GM21576 (cell line): ENCODE results near the gene MEX3C.

Source experiments
- ATAC-seq: cut with Tn5 transposase; IDR thresholded peaks from one replicate; pipeline ENCODE4 v1.9.1; 2021; ENCODE audit warnings: mild to moderate bottlenecking, moderate library complexity; ENCODE audit not compliant: unreplicated experiment

MEX3C gene

DNA sequence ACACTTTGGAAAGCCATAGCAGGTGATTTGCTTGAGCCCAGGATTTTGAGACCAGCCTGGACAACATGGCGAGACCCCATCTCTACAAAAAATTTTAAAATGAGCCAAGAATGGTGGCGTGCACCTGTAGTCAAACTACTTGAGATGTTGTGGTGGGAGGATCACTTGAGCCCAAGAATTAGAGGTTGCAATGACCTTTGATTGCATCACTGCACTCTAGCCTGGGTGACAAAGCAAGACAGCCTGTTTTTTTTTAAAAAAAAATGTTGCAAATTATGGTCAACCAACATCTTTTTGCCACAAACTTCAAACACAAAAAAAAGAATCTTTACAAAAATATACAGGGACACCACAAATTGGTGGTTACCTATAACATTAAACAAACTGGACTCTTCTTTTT is 40.3 kb downstream of the MEX3C start:
- no peak for ATAC-seq

GRCh38 chr18:51154431-51155063 is 42.9 kb downstream of the MEX3C start:
- ATAC-seq, result no peak

DNA sequence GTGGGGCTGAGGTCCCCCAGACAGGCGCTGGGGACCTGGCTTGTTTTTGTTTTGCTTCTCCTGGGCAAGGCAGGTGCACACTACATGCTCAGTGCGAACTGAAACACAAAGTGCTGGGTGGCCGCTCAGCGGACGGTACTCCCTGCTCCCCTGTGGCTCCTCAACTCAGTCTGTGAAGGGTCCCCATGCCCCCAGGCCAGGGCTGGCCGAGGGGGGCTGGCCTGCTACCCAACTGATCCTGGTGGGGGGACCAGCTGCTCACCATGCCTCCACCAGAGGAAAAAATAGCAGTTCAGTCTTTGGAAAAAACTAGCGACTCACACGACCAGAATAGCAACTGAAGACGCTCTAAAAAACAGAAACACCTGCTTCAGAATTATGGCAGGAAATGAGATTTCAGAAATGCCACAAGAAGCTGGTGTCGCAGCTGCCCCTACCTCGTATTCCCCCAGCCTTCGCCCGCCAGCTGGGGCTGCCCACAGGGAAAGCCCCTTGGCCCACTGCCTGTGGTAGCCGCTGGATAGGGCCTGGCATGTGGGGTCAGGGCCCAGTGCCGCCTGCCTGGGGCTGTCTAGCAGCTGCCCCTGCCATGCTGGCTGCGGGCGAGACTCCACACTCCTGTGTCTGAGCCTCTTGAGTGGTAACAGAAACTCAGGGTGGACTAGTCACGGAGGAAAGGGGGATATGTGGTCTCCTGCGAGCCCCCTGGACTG is 43.7 kb downstream of the MEX3C start:
- ATAC-seq, result peak; percentile 81

DNA sequence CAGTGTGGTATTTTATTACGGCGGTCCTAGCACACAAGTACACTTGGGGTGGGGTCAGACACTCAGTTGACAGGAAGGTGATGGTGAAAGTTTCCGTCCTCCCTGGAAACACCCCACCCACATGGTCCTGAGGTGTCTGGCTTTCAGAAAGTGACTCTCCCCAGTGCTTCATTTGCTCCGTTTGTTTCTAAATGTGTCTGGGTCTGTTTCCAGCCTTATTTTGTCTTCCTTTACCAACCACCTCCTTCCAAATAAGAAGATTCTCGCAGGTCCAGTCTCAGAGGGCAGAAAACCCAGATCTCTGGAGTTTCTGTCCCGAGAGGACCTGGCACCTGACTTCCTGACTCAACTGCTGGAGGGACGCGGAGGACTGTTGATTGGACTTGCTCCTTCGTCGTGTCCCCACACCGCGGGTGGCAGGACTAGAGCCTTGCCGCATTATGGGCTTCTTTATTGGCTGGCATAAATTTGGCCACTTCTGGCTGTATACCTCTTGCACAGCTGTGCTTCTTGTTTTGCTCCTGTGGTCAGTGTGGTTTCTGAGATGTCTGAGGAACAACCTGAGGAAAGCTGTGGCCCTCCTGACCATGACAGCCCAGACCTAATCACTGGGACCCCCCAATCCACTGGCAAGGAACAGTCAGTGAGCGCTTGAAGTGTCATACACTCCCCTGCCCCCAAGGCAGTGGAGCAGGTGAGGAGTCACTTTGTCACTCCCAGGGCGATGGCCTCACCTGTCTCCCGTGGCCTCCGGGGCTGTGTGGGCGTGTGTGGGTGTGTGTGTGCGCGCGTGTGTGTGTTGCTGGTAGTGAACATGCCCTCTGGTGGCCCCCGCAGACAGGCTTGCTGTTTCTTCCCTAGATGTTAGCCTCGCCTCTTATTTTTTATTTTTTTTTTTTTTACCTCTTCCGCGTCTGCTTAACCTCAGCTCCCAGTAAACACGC is 45.6 kb downstream of the MEX3C start:
- ATAC-seq, result peak; percentile 30

- ATAC-seq, result no peak
These were observed 46.3 kb downstream of the MEX3C start for GRCh38 chr18:51151185-51151567.

GRCh38 chr18:51150113-51150700 is 47.3 kb downstream of the MEX3C start:
- no peak for ATAC-seq

DNA sequence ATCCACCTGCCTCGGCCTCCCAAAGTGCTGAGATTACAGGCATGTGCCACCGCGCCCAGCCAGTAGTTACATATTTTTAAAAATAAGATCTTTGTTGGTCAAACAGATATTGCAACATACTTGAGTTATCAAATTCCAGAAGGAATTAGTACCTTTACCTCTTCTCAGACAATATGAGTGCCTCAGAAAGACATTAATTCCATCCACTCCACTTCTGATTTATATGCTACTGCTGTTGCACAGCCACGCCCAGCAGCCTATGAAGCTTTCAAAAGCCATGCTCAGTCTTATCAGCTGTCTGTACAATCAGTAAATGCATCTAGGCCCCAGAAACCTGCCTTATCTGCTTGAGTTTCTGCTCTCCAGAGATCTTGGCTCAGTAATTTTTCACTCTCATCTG is 47.8 kb downstream of the MEX3C start:
- no peak for ATAC-seq

DNA sequence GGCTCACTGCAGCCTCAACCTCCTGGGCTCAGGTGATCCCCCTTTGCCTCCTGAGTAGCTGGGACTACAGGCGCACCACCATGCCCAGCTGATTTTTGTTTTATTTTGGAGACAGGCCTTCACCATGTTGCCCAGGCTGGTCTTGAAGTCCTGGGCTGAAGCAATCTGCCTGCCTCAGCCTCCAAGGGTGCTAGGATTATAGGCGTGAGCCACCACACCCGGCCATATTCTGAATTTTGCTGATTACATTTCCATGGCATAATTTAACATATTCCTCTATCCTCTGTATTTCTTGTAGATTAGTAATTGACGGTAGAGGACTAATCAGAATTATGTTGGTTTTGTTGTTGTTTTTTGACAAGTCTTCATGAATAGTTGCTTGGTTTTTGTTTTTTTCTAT is 50.6 kb downstream of the MEX3C start:
- ATAC-seq, result no peak

- ATAC-seq, result no peak
These were observed 58.5 kb downstream of the MEX3C start for GRCh38 chr18:51138936-51139335.

GRCh38 chr18:51137891-51138290 is 59.6 kb downstream of the MEX3C start:
- ATAC-seq, result no peak

- no peak for ATAC-seq
These were observed 60.3 kb downstream of the MEX3C start for GRCh38 chr18:51137026-51137729.

DNA sequence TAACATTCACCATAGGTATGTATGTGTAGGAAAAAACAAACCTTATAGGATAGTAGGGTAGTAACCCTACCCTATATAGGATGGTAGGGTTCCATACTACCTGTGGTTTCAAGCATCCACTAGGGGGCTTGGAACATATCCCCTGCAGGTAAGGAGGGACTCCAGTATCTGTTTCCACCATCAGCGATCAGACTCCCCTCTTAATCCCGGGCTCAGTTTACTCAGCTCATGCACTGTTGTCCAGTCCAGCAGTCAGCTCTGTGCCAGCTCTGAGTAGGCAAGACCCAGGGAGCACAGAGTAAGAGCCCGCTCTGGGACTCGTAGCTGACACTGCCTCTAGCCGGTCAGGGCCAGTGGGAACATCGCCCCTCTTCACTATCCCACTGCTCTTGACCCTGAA is 61.7 kb downstream of the MEX3C start:
- peak; percentile 63 for ATAC-seq

GRCh38 chr18:51135364-51135763 is 62.1 kb downstream of the MEX3C start:
- no peak for ATAC-seq

- no peak for ATAC-seq
These were observed 62.8 kb downstream of the MEX3C start for GRCh38 chr18:51134721-51135120.

- no peak for ATAC-seq
These were observed 63.8 kb downstream of the MEX3C start for GRCh38 chr18:51133580-51134160.

- ATAC-seq, result no peak
These were observed 65.1 kb downstream of the MEX3C start for GRCh38 chr18:51132256-51132935.

DNA sequence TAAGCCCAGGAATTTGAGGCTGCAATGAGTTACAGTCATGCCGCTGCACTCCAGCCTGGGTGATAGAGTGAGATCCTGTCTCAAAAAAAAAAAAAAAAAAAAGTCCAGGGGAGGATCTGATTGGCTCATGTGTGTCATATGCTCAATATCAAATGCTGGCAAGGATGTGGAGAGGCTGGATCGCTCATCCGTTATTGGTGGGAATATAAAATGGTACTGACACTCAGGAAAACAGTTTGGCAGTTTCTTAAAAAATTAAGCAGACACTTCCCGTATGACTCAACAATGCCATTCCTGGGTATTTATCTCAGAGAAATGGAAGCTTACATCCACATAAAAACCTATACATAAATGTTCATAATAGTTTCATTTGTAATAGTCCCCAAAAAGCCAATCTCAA is 68.9 kb downstream of the MEX3C start:
- no peak for ATAC-seq

DNA sequence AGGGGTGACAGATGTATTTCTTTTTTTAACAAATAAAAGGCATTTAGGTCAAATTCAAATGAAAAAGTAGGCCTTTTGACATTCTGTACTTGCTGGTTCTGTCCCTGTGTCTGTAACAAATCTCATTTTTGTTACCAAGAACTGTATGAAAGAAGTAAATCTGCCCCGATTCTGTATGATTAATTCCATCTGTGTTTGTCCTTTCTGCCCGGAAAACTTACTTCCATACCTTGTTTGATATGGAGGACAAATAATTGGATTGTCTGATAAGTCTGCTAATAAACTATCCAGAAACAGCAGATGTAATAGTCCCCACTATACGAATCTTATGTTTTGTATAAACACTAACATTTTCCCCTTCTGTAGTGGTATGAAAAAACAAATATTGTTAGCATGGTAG is 69.8 kb downstream of the MEX3C start:
- no peak for ATAC-seq

DNA sequence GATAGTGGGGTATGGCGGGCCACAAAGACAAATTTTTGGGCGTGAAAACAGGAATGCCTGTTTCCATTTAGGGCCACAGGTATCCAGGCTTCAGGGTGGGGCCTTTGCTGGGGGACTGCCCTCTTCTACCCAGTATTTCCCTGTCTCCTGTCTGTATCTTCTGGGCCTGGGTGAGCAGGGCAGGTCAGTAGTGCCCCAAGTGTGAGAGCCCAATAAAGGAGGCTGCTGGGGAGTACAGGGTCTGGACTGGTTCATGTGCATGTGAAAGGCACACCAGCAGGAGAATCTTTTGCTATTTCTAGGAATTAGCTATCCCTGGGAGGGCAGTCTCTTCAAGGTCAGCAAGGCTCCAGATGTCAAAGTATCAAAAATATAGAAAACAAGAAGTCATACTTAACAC is 71.5 kb downstream of the MEX3C start:
- no peak for ATAC-seq
